ENCODE measurements around the gene RAB15.

The RAB15 gene

DNA sequence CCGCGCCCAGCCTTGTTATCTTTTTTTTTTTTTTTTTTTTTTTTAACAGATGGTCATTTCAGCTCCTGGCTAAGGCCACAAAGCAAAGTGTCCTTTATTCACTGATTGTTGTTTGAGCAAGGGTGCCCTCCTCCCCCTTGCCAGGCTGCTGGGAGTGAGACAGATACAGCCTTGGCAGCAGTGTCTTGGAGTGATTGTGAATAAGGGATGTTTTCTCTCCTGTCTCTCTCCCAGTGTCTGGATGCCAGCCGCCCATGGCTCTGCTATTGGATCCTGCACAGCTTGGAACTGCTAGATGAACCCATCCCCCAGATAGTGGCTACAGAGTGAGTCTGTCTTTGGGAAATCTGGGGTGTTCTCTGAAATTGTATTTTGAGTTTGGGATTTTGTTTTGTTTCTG lies 43.3 kb upstream of the RAB15 start:
- Histone ChIP-seq H3K4me3 (ENCODE audit: low read depth, low read length) (no peak overlapping the region), H3K36me3 (ENCODE audit: control insufficient read depth in 2 of 2, insufficient read depth in 1 of 2, low read length in 2 of 2) (peaks cover 9 to 44% of the 10 kb centered on the region in 2 experiments; a peak in 2 of 3 replicates), H3K9me3 (ENCODE audit: control insufficient read depth, insufficient read depth, low read depth, low read length) (no peaks in the 10 kb centered on the region), H3K4me1 (ENCODE audit: control insufficient read depth, insufficient read depth, low read length) (peaks cover 4% of the 10 kb centered on the region), H3K27ac (ENCODE audit: extremely low read depth, low read depth, low read length) (no peak overlapping the region)
- TF ChIP-seq ZNF596 (tag by site-specific recombination; IDR thresholded peaks at IDR 0.05) (no peak), YY1 (tag by site-specific recombination; IDR thresholded peaks at IDR 0.05) (no peak), ZNF521 (tag by site-specific recombination; IDR thresholded peaks at IDR 0.05) (no peak), ZFHX2 (tag by site-specific recombination; conservative IDR thresholded peaks at IDR 0.05) (no peak), HOXA7 (CRISPR knock-in tag; IDR thresholded peaks at IDR 0.05; ENCODE audit: borderline replicate concordance) (no peak), ZNF146 (tag by site-specific recombination; IDR thresholded peaks at IDR 0.05) (no peak), ZBTB1 (tag by site-specific recombination; IDR thresholded peaks at IDR 0.05) (no peak), ZNF585B (tag by site-specific recombination; IDR thresholded peaks at IDR 0.05) (no peak), ZNF433 (tag by site-specific recombination; IDR thresholded peaks at IDR 0.05; ENCODE audit: low read depth) (no peak), ZNF335 (tag by site-specific recombination; conservative IDR thresholded peaks at IDR 0.05) (no peak), ZNF639 (tag by site-specific recombination; IDR thresholded peaks at IDR 0.05) (no peak), ZNF600 (tag by site-specific recombination; IDR thresholded peaks at IDR 0.05) (no peak)
- ChIA-PET CTCF (interaction anchor here (0.7 to 1.4 kb wide), 2 partner anchors 29 to 63 kb away, joined by 4 to 5 read pairs; partner anchors contain the start of gene FNTB), POLR2A (interaction anchor here (0.6 to 1.1 kb wide), 2 partner anchors 10 to 29 kb away, joined by 3 to 5 read pairs; partner anchors contain the start of gene FNTB)

DNA sequence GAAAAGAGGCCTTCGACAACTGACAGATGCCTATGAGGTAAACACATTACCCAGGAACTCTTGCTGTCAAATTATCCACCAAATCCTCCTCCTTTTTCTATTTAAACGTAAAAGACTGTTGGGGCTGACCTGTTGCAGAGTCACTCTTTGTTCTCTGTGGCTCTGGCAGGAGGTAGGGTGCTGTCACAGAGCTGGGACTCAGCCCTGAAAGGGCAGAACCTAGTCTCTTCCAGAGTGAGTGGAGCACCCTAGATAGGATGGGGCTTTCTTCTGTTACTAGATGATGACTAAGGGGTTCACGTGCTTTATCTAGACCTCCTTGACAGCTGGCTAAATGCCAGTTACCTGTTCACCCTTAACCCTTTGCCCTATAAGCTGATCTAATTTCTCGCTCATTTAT lies 40.2 kb upstream of the RAB15 start:
- Histone ChIP-seq H3K9me3 (ENCODE audit: control insufficient read depth, insufficient read depth, low read depth, low read length) (no peaks in the 10 kb centered on the region), H3K36me3 (ENCODE audit: control insufficient read depth in 2 of 2, insufficient read depth in 1 of 2, low read length in 2 of 2) (peaks cover 4 to 47% of the 10 kb centered on the region in 2 experiments; a peak in 2 of 3 replicates), H3K4me1 (ENCODE audit: control insufficient read depth, insufficient read depth, low read length) (no peaks in the 10 kb centered on the region), H3K27ac (ENCODE audit: extremely low read depth, low read depth, low read length) (no peak overlapping the region), H3K4me3 (ENCODE audit: low read depth, low read length) (no peak overlapping the region)
- TF ChIP-seq ZNF433 (tag by site-specific recombination; IDR thresholded peaks at IDR 0.05; ENCODE audit: low read depth) (no peak), SCRT2 (tag by site-specific recombination; IDR thresholded peaks at IDR 0.05) (0 out of 2 replicates have a peak, but pooled peaks have one; percentile 18)
- ChIA-PET POLR2A (no interaction called here), CTCF (interaction anchor here (1.0 to 1.9 kb wide), 3 partner anchors 12 to 27 kb away, joined by 3 to 4 read pairs (median 3); partner anchors contain the start of gene FNTB)

- H3K4me1 ChIP-seq (ENCODE audit: control insufficient read depth, insufficient read depth, low read length), result peaks cover 2% of the 10 kb centered on the region
- TF ChIP-seq ZNF645 (tag by site-specific recombination; IDR thresholded peaks at IDR 0.05), result no peak
- no peak overlapping the region for H3K27ac ChIP-seq (ENCODE audit: extremely low read depth, low read depth, low read length)
- no peak overlapping the region for H3K4me3 ChIP-seq (ENCODE audit: low read depth, low read length)
- ChIA-PET CTCF (interaction anchor here (1.4 to 1.9 kb wide), 2 partner anchors 25 to 26 kb away, joined by 3 to 4 read pairs; partner anchors contain the start of gene FNTB), POLR2A (no interaction called here)
- H3K9me3 ChIP-seq (ENCODE audit: control insufficient read depth, insufficient read depth, low read depth, low read length), result no peaks in the 10 kb centered on the region
- peaks cover 0 to 42% of the 10 kb centered on the region in 2 experiments; a peak in 2 of 3 replicates for H3K36me3 ChIP-seq (ENCODE audit: control insufficient read depth in 2 of 2, insufficient read depth in 1 of 2, low read length in 2 of 2)
Observed at GRCh38 chr14:65011538-65011937, 39.4 kb upstream of the RAB15 start.

GRCh38 chr14:65010211-65010931 lies 38.2 kb upstream of the RAB15 start:
- no peak overlapping the region for H3K27ac ChIP-seq (ENCODE audit: extremely low read depth, low read depth, low read length)
- ChIA-PET CTCF (interaction anchor here (0.6 to 1.9 kb wide), 2 partner anchors 25 to 84 kb away, joined by 3 to 4 read pairs; no protein-coding TSS in a partner anchor), POLR2A (interaction anchor here (0.7 kb wide), 1 partner anchor 8 kb away, joined by 4 read pairs; no protein-coding TSS in a partner anchor)
- peaks cover 0 to 30% of the 10 kb centered on the region in 2 experiments; a peak in 2 of 3 replicates for H3K36me3 ChIP-seq (ENCODE audit: control insufficient read depth in 2 of 2, insufficient read depth in 1 of 2, low read length in 2 of 2)
- peaks cover 13% of the 10 kb centered on the region for H3K4me1 ChIP-seq (ENCODE audit: control insufficient read depth, insufficient read depth, low read length)
- H3K4me3 ChIP-seq (ENCODE audit: low read depth, low read length), result no peak overlapping the region
- TF ChIP-seq ZNF37A (tag by site-specific recombination; IDR thresholded peaks at IDR 0.05) (no peak), ZNF223 (tag by site-specific recombination; IDR thresholded peaks at IDR 0.05) (no peak), ZBTB11 (tag by site-specific recombination; conservative IDR thresholded peaks at IDR 0.05; ENCODE audit: low read depth) (no peak), CTCF (tag by site-specific recombination; IDR thresholded peaks at IDR 0.05) (no peak)
- no peaks in the 10 kb centered on the region for H3K9me3 ChIP-seq (ENCODE audit: control insufficient read depth, insufficient read depth, low read depth, low read length)
